Esophagus muscularis mucosa (tissue), 4 donors: ENCODE data around the gene C1orf52. TPM values are rescaled to one million over a fixed set of nuclear protein-coding genes. Genes with fewer than 3 reads are reported as not detected.

ENCODE experiments used
- DNase-seq: peaks from one replicate; pipeline ENCODE4 v3.0.0-alpha.2; 2017; ENCODE audit errors: extremely low spot score
- H3K27ac ChIP-seq, 4 donors: fragments of 200-600 bp; sonication (generic); replicated peaks in 1 of 4; 1 replicate in 3 of 4; 2 replicates in 1 of 4; pipeline ENCODE4 v1.5.1; 2016 to 2019; ENCODE audit warnings: mild to moderate bottlenecking in 1 of 4
- H3K27me3 ChIP-seq, 4 donors: fragments of 200-600 bp; sonication (generic); one replicate each; pipeline versions ENCODE4 v1.5.1 to v1.6.0; 2016 to 2019
- H3K36me3 ChIP-seq, 4 donors: fragments of 200-600 bp; sonication (generic); one replicate each; pipeline ENCODE4 v1.5.1; 2016 to 2019
- H3K4me1 ChIP-seq, 4 donors: fragments of 200-600 bp; sonication (generic); one replicate each; pipeline ENCODE4 v1.5.1; 2016 to 2019
- H3K4me3 ChIP-seq, 4 donors: fragments of 200-600 bp; sonication (generic); 1 replicate in 2 of 4; 2 replicates in 2 of 4; pipeline ENCODE4 v1.5.1; 2016 to 2019; ENCODE audit warnings: mild to moderate bottlenecking in 4 of 4, moderate library complexity in 1 of 4
- H3K9me3 ChIP-seq, 4 donors: fragments of 200-600 bp; sonication (generic); 1 replicate in 3 of 4; 2 replicates in 1 of 4; pipeline ENCODE4 v1.5.1; 2016 to 2019
- EP300 ChIP-seq: sonication (generic); formaldehyde crosslinking; IDR thresholded peaks from one replicate; pipeline ENCODE4 v1.6.1; 2017; ENCODE audit warnings: antibody characterized with exemption
- POLR2A ChIP-seq: fragments of 450-650 bp; IDR thresholded peaks from one replicate; pipeline ENCODE4 v1.6.1; 2017; ENCODE audit warnings: antibody characterized with exemption, moderate library complexity, mild to moderate bottlenecking, low read depth
- POLR2AphosphoS5 ChIP-seq, 2 donors: sonication (generic); formaldehyde crosslinking; IDR thresholded peaks; one replicate each; pipeline ENCODE4 v1.6.1; 2017; ENCODE audit warnings: antibody characterized with exemption in 2 of 2
- WGBS: methylation state at CpG from one replicate; pipeline ENCODE4 v1.1.5; 2018; 5-methylcytosine and 5-hydroxymethylcytosine counted together
- intact Hi-C: fragments of 100-400 bp; cut with DNase I; formaldehyde crosslinking; loops from one replicate; pipeline ENCODE4 v1.15.1; 2023
- total RNA-seq, 4 donors: library from RNA; depleted of rRNA; stranded (reverse); fragments of >200 nt; gene quantifications; one replicate each; pipeline versions ENCODE4 v1.1.0 to v1.2.1, GENCODE V29; 2016
- TF ChIP-seq, protein P1 (sequence below), 3 experiments: fragments of 200-600 bp in 2 of 3; fragments of 450-650 bp in 1 of 3; sonication (generic) in 2 of 3; IDR thresholded peaks; one replicate each; pipeline ENCODE4 v1.5.1; 2017 to 2019; ENCODE audit warnings: antibody characterized with exemption in 3 of 3, mild to moderate bottlenecking in 2 of 3, moderate library complexity in 1 of 3

Gene C1orf52
- total RNA-seq, 4 donors from 2014 or later: 11.2 to 22.4 (median 15.4) TPM

DNA sequence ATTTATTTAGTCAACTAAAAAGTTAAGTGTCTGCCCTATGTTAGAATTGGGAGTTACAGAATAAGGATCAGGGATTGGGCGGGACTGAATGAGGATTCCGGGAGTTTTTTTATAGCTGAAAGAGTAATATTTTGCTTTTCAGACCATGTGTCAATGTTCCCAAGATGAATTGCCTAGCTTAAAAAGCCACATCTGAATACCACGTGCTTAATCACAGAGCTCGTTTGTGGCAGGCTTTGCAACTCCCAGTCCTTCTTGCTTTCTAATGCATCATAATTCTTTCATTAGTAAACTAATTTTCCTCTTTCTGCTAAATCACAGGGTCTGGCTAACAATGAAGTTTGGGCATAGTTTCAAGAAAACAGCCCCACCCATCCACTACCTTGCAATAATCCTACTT, 21.2 kb upstream of the C1orf52 start:
- Histone ChIP-seq H3K27ac (no peak overlapping the region), H3K36me3 (no peaks in the 10 kb centered on the region), H3K27me3 (no peaks in the 10 kb centered on the region), H3K4me3 (no peak overlapping the region), H3K9me3 (no peaks in the 10 kb centered on the region), H3K4me1 (peaks cover 2 to 18% (median 7%) of the 10 kb centered on the region in 4 donors)
- intact Hi-C loops: no loop called here
- DNase-seq: no peak
- TF ChIP-seq, protein P1, sequence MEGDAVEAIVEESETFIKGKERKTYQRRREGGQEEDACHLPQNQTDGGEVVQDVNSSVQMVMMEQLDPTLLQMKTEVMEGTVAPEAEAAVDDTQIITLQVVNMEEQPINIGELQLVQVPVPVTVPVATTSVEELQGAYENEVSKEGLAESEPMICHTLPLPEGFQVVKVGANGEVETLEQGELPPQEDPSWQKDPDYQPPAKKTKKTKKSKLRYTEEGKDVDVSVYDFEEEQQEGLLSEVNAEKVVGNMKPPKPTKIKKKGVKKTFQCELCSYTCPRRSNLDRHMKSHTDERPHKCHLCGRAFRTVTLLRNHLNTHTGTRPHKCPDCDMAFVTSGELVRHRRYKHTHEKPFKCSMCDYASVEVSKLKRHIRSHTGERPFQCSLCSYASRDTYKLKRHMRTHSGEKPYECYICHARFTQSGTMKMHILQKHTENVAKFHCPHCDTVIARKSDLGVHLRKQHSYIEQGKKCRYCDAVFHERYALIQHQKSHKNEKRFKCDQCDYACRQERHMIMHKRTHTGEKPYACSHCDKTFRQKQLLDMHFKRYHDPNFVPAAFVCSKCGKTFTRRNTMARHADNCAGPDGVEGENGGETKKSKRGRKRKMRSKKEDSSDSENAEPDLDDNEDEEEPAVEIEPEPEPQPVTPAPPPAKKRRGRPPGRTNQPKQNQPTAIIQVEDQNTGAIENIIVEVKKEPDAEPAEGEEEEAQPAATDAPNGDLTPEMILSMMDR (IDR thresholded peaks at IDR 0.05): no peak
- no peak for TF ChIP-seq EP300
- no peak for TF ChIP-seq POLR2A
- no peak for TF ChIP-seq POLR2AphosphoS5 (IDR thresholded peaks at IDR 0.05)
- WGBS: 64% methylated on average over 4 of the region's 4 CpGs

DNA sequence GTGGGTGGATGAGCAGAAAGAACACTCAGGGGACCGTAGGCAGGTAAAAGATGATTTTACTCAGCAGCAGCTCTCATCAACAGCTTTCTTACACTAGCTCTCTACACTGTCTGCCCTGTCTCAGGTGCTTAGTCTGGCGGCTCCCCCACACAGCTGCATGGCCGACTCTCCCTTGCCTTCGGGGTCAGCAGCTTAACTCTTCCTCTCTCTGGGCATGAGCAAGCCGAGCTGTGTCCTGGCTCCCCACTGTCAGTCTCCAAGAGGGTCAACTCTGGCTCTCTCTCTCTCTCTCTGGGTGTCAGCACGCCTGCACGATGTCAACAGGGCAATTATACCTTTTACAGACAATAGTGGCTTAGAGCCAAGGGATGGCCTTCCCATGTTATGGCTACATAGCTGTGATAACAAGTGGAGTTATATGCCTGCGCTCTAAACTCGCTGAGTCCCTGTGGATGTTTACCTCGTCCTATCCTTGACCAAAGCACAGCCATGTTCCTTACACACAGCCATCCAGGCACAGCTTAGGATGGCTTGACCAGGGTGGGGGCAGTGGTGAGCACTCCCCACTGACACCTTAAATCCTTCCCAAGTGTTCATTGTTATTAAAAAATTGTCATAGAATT, 20.1 kb upstream of the C1orf52 start:
- no peak for TF ChIP-seq EP300
- TF ChIP-seq, protein P1 (IDR thresholded peaks at IDR 0.05): no peak
- Histone ChIP-seq H3K4me1 (peaks cover 12 to 29% (median 18%) of the 10 kb centered on the region in 4 donors), H3K36me3 (no peaks in the 10 kb centered on the region), H3K27me3 (no peaks in the 10 kb centered on the region), H3K4me3 (no peak overlapping the region), H3K27ac (peak overlapping the region; percentile 39 to 64 (median 58)), H3K9me3 (no peaks in the 10 kb centered on the region)
- intact Hi-C loops: no loop called here
- no peak for DNase-seq
- 84% methylated on average over 10 of the region's 10 CpGs for WGBS

DNA sequence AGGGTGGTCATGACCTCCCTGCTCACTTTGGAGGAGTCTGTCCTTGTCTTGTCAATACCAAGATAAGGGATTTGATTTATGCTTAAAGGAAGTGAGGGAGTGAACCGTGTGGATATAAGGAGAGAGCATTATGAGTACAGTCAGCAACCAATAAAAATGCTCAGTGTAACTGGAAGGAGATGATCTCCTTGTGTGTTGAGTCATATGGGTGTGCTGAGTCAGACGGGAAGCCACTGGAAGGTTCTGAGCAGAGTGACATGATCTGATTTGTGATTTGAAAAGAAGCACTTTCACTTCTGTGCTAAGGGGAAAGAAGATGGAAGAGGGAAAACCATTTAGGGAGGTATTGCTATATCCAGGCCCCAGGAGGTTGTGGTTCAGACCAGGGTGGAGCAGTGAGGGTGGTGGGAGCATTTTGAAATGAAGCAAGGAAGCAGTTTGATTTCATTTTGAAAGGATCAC, 19.4 kb upstream of the C1orf52 start:
- H3K4me3 ChIP-seq: no peak overlapping the region
- intact Hi-C loops: no loop called here
- H3K27ac ChIP-seq: peak overlapping the region; percentile 39 to 64 (median 58)
- TF ChIP-seq POLR2A (no peak), POLR2AphosphoS5 (IDR thresholded peaks at IDR 0.05) (peak; percentile 52 to 53), EP300 (no peak)
- TF ChIP-seq, protein P1 (IDR thresholded peaks at IDR 0.05): no peak
- no peaks in the 10 kb centered on the region for H3K27me3 ChIP-seq
- peaks cover 19 to 36% (median 24%) of the 10 kb centered on the region in 4 donors for H3K4me1 ChIP-seq
- H3K9me3 ChIP-seq: no peaks in the 10 kb centered on the region
- 20% methylated on average over 2 of the region's 2 CpGs for WGBS
- H3K36me3 ChIP-seq: no peaks in the 10 kb centered on the region
- no peak for DNase-seq

DNA sequence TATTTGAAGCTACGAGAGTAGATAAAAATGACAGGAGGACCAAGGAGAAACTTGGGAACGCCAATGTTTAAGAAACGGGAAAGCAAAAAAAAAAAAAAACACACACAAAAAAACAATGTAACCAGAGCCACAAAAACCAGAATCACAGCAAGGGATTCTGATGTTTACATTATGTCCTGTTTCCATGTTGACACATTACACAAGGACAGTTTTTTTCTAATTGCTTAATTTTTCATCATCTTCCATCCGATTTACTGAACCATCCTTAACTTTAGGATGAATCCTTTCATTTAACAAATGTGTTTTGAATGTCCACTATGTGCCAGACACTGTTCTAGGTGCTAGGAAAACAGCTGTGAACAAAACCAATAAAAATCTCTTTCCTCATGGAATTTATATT, 18.3 kb upstream of the C1orf52 start:
- Histone ChIP-seq H3K4me3 (no peak overlapping the region), H3K27me3 (no peaks in the 10 kb centered on the region), H3K27ac (peak overlapping the region in 2 of 4 donors; percentile 64 to 96), H3K4me1 (peaks cover 24 to 47% (median 30%) of the 10 kb centered on the region in 4 donors), H3K9me3 (no peaks in the 10 kb centered on the region), H3K36me3 (peaks cover 0 to 1% (median 0%) of the 10 kb centered on the region in 4 donors)
- DNase-seq: no peak
- 94% methylated on average over 4 of the region's 4 CpGs for WGBS
- TF ChIP-seq EP300: no peak
- no peak for TF ChIP-seq POLR2AphosphoS5 (IDR thresholded peaks at IDR 0.05)
- TF ChIP-seq, protein P1 (IDR thresholded peaks at IDR 0.05): no peak
- TF ChIP-seq POLR2A: no peak
- intact Hi-C loops: no loop called here
